Gastrocnemius medialis (tissue), 4 donors: ENCODE results near the gene MSANTD1. TPM values are rescaled to one million over a fixed set of nuclear protein-coding genes. Genes with fewer than 3 reads are reported as not detected.

ENCODE experiments used
- ATAC-seq, 2 donors: fragments of 150-250 bp; one replicate each; pipeline ENCODE4 v1.9.1; 2016
- DNase-seq, 2 donors: peaks; one replicate each; pipeline ENCODE4 v3.0.0-alpha.2; 2019
- H3K27ac ChIP-seq, 4 donors: fragments of 200-600 bp; sonication (generic); 1 replicate in 1 of 4; 2 replicates in 3 of 4; pipeline ENCODE4 v1.5.1; 2016 to 2018; ENCODE audit warnings: mild to moderate bottlenecking in 2 of 4, moderate library complexity in 1 of 4
- H3K27me3 ChIP-seq, 3 donors: fragments of 200-600 bp; sonication (generic) in 2 of 3; 1 replicate in 1 of 3; 2 replicates in 2 of 3; pipeline versions ENCODE4 v1.5.1 to v1.6.0; 2016 to 2019; ENCODE audit warnings: mild to moderate bottlenecking in 1 of 3, moderate library complexity in 1 of 3
- H3K36me3 ChIP-seq, 2 donors: fragments of 200-600 bp; sonication (generic) in 1 of 2; one replicate each; pipeline ENCODE4 v1.5.1; 2017 to 2018
- H3K4me1 ChIP-seq, 2 donors: fragments of 200-600 bp; sonication (generic) in 1 of 2; one replicate each; pipeline ENCODE4 v1.5.1; 2016 to 2017; ENCODE audit warnings: mild to moderate bottlenecking in 2 of 2
- H3K4me3 ChIP-seq, 4 donors: fragments of 200-600 bp; sonication (generic) in 3 of 4; 1 replicate in 1 of 4; 2 replicates in 3 of 4; pipeline ENCODE4 v1.5.1; 2016 to 2019; ENCODE audit warnings: mild to moderate bottlenecking in 2 of 4
- H3K9me3 ChIP-seq, 3 donors: fragments of 200-600 bp; sonication (generic) in 2 of 3; 1 replicate in 1 of 3; 2 replicates in 2 of 3; pipeline ENCODE4 v1.5.1; 2016 to 2019
- POLR2A ChIP-seq, 2 donors: fragments of 450-650 bp; IDR thresholded peaks; one replicate each; pipeline ENCODE4 v1.6.1; 2017; ENCODE audit warnings: antibody characterized with exemption in 2 of 2, mild to moderate bottlenecking in 2 of 2, moderate library complexity in 2 of 2
- in situ Hi-C, 4 donors: fragments of 200-750 bp; cut with MboI; loops; one replicate each; pipeline versions ENCODE4 v1.15.0 to v1.8.0; 2017; ENCODE audit warnings: low sequenced_read_pairs in 4 of 4
- intact Hi-C: fragments of 100-400 bp; cut with DNase I; formaldehyde crosslinking; loops from one replicate; pipeline ENCODE4 v1.15.1; 2023; ENCODE audit warnings: low total_unique reads
- total RNA-seq, 4 donors: library from RNA; depleted of rRNA; stranded (reverse); fragments of >200 nt; gene quantifications; one replicate each; pipeline versions ENCODE4 v1.1.0 to v1.2.3, GENCODE V29; 2016
- TF ChIP-seq, protein P1 (sequence below), 5 experiments: fragments of 450-650 bp in 3 of 5; fragments of 200-600 bp in 2 of 5; sonication (generic) in 2 of 5; IDR thresholded peaks in 4 of 5; conservative IDR thresholded peaks in 1 of 5; 1 replicate in 4 of 5; 2 replicates in 1 of 5; pipeline ENCODE4 v1.5.1; 2016 to 2019; ENCODE audit warnings: antibody characterized with exemption in 5 of 5, mild to moderate bottlenecking in 3 of 5, moderate library complexity in 3 of 5

Gene MSANTD1
- total RNA-seq, 4 donors from 2014 or later, result 0.36 to 1.5 (median 0.48) TPM

DNA sequence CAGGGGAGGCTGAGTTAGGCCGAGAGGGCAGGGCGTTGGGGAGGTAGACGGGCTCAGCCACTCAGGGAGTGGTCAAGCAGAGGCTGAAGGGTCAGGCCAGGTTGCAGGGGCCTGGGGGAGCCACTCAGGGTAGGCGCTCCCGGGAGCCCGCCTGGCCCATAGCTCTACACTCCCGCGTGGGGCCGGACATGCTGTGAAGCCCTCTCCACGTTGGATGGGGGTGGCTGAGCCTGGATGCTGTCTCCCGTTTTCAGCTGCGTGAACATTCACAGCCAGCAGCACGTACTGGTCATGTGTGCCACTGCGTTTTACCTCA lies 14.0 kb upstream of the MSANTD1 start:
- Histone ChIP-seq H3K9me3 (no peaks in the 10 kb centered on the region), H3K4me1 (no peaks in the 10 kb centered on the region), H3K4me3 (no peak overlapping the region), H3K27me3 (no peaks in the 10 kb centered on the region), H3K36me3 (peaks cover 0 to 83% of the 10 kb centered on the region in 2 donors), H3K27ac (no peak overlapping the region)
- in situ Hi-C loops, result no loop called here
- TF ChIP-seq POLR2A (IDR thresholded peaks at IDR 0.05), result no peak
- TF ChIP-seq, protein P1, sequence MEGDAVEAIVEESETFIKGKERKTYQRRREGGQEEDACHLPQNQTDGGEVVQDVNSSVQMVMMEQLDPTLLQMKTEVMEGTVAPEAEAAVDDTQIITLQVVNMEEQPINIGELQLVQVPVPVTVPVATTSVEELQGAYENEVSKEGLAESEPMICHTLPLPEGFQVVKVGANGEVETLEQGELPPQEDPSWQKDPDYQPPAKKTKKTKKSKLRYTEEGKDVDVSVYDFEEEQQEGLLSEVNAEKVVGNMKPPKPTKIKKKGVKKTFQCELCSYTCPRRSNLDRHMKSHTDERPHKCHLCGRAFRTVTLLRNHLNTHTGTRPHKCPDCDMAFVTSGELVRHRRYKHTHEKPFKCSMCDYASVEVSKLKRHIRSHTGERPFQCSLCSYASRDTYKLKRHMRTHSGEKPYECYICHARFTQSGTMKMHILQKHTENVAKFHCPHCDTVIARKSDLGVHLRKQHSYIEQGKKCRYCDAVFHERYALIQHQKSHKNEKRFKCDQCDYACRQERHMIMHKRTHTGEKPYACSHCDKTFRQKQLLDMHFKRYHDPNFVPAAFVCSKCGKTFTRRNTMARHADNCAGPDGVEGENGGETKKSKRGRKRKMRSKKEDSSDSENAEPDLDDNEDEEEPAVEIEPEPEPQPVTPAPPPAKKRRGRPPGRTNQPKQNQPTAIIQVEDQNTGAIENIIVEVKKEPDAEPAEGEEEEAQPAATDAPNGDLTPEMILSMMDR (IDR thresholded peaks at IDR 0.05 in 4 of 5, conservative IDR thresholded peaks at IDR 0.05 in 1 of 5), result no peak
- DNase-seq (no peak), ATAC-seq (no peak)
- intact Hi-C loops, result no loop called here

DNA sequence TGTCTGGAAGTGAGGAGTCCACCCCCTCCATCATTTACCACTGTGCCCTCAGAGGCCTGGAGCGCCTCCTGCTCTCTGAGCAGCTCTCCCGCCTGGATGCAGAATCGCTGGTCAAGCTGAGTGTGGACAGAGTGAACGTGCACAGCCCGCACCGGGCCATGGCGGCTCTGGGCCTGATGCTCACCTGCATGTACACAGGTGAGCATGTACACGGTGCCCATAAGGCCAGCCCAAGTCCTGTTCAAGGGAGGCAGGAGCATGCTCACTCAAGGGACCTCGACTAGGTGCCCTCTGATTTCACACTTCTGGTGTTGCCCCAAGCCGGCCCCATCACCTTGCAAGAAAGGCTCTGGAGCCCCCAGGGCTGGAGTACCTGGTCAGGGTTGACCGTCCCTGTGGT lies 13.4 kb upstream of the MSANTD1 start:
- TF ChIP-seq, protein P1 (IDR thresholded peaks at IDR 0.05 in 4 of 5, conservative IDR thresholded peaks at IDR 0.05 in 1 of 5), result no peak
- no peak for TF ChIP-seq POLR2A (IDR thresholded peaks at IDR 0.05)
- no peak for DNase-seq
- Histone ChIP-seq H3K27ac (no peak overlapping the region), H3K9me3 (no peaks in the 10 kb centered on the region), H3K4me3 (no peak overlapping the region), H3K27me3 (no peaks in the 10 kb centered on the region), H3K36me3 (peaks cover 0 to 83% of the 10 kb centered on the region in 2 donors), H3K4me1 (no peaks in the 10 kb centered on the region)
- intact Hi-C loops (no loop called here), in situ Hi-C loops (no loop called here)
- ATAC-seq, result no peak

DNA sequence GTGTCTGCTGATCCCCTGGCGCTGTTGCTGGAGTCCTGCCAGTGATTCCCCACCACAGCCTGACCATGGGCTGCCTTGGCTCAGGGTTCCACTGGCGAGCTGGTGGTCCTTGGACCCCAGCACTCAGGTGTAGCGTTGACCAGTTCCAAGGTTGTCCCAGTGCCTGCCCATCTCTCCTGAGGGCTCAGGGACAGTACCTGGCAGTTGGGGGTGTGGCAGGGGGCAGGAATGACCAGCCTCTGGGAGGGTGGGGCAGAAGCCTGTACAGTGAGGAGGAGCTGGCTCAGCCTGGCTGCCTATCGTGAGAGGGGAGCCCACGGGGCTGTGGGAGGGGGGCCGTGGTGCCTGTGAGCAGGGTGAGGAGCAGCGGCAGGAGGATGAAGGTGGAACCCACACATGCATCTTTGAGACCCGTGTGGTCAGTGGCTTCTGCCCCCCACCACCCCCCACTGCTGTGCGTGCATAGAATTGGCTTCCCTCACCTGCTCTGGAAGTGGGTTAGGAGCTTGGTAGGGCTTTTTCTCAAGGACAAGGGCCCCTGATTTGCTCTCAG lies 12.6 kb upstream of the MSANTD1 start:
- no peak for DNase-seq
- intact Hi-C loops, result no loop called here
- ATAC-seq, result no peak
- no peaks in the 10 kb centered on the region for H3K9me3 ChIP-seq
- H3K27me3 ChIP-seq, result no peaks in the 10 kb centered on the region
- peaks cover 0 to 83% of the 10 kb centered on the region in 2 donors for H3K36me3 ChIP-seq
- in situ Hi-C loops, result no loop called here
- no peak for TF ChIP-seq POLR2A (IDR thresholded peaks at IDR 0.05)
- TF ChIP-seq, protein P1 (IDR thresholded peaks at IDR 0.05 in 4 of 5, conservative IDR thresholded peaks at IDR 0.05 in 1 of 5), result no peak
- H3K27ac ChIP-seq, result no peak overlapping the region
- no peaks in the 10 kb centered on the region for H3K4me1 ChIP-seq
- no peak overlapping the region for H3K4me3 ChIP-seq

DNA sequence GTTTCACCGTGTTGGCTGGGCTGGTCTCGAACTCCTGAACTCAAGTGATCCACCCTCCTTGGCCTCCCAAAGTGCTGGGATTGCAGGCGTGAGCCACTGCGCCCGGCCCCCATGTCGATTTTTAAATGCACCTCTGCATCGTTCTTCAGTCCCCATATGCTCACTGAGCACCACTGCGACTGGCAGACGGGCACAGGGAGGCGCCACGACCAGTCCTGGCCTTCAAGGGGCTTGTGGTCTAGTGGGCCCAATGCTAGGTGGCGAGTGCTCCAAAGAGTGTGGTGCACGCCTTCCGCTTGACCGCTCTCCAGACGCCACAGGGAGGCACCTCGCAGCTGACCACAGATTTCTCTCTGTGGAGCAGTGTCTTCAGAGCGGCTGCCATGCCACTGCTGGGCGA lies 11.7 kb upstream of the MSANTD1 start:
- in situ Hi-C loops, result no loop called here
- Histone ChIP-seq H3K27ac (no peak overlapping the region), H3K4me3 (no peak overlapping the region), H3K9me3 (no peaks in the 10 kb centered on the region), H3K36me3 (peaks cover 0 to 79% of the 10 kb centered on the region in 2 donors), H3K27me3 (no peaks in the 10 kb centered on the region), H3K4me1 (no peaks in the 10 kb centered on the region)
- ATAC-seq (no peak), DNase-seq (no peak)
- TF ChIP-seq, protein P1 (IDR thresholded peaks at IDR 0.05 in 4 of 5, conservative IDR thresholded peaks at IDR 0.05 in 1 of 5), result no peak
- no peak for TF ChIP-seq POLR2A (IDR thresholded peaks at IDR 0.05)
- intact Hi-C loops, result no loop called here
